ENCODE data around the gene INSM2. TPM values are rescaled to one million over a fixed set of nuclear protein-coding genes. Genes with fewer than 3 reads are reported as not detected.

INSM2 gene
- total RNA-seq, 2 donors from 2014 or later, result 0.07 to 0.08 TPM

DNA sequence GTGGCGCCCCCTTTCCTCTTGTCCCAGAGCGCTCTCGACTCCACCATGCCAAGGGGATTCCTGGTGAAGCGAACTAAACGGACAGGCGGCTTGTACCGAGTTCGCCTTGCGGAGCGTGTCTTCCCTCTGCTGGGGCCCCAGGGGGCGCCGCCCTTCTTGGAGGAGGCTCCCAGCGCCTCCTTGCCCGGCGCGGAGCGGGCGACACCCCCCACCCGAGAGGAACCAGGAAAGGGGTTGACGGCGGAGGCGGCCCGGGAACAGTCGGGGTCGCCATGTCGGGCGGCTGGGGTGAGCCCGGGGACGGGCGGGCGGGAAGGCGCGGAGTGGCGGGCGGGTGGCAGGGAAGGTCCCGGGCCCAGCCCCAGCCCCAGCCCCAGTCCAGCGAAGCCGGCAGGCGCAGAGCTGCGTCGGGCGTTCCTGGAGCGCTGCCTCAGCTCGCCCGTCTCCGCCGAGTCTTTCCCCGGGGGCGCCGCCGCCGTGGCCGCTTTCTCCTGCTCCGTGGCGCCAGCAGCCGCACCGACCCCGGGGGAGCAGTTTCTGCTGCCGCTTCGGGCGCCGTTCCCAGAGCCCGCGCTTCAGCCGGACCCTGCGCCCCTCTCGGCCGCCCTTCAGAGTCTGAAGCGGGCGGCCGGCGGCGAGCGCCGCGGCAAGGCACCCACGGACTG lies 376 bp downstream of the INSM2 start:
- ATAC-seq (peak; percentile 27 to 30), DNase-seq (ENCODE audit: low spot score in 2 of 2) (peak; percentile 14 to 56)
- no peaks in the 10 kb centered on the region for H3K9me3 Mint-ChIP-seq
- no peak overlapping the region for H3K27ac Mint-ChIP-seq
- peaks cover 0 to 5% of the 10 kb centered on the region in 2 donors for H3K36me3 Mint-ChIP-seq

DNA sequence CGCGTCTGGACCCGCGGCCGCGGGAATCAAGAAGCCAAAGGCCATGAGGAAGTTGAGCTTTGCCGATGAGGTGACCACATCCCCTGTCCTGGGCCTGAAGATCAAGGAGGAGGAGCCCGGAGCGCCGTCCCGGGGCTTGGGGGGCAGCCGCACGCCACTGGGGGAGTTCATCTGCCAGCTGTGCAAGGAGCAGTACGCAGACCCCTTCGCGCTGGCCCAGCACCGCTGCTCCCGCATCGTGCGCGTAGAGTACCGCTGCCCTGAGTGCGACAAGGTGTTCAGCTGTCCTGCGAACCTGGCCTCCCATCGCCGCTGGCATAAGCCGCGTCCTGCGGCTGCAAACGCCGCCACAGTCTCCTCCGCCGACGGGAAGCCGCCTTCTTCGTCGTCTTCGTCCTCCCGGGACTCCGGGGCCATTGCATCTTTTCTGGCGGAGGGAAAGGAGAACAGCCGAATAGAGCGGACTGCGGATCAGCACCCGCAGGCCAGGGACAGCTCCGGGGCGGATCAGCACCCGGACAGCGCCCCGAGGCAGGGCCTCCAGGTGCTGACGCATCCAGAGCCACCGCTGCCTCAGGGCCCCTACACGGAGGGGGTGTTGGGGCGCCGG lies 1.0 kb downstream of the INSM2 start:
- peaks cover 0 to 5% of the 10 kb centered on the region in 2 donors for H3K36me3 Mint-ChIP-seq
- ATAC-seq, result peak; percentile 28 to 76

DNA sequence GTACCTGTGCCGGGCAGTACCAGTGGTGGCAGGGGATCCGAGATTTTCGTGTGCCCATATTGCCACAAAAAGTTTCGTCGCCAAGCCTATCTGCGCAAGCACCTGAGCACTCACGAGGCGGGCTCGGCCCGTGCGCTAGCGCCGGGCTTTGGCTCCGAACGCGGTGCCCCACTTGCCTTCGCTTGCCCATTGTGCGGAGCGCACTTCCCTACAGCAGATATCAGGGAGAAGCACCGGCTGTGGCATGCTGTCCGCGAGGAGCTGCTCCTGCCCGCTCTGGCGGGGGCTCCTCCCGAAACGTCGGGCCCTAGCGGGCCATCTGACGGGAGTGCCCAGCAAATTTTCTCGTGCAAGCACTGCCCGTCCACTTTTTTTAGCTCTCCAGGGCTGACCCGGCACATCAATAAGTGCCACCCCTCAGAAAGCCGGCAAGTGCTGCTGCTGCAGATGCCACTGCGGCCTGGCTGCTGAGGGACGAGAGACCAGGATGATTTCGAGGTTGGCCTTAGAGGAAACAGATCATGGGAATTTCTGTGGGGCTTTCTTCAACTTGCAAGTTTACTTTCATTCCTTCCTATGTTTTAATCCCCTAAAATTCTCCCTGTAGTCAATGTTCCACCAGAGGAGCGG lies 1.6 kb downstream of the INSM2 start:
- no peak for ATAC-seq
- H3K27ac Mint-ChIP-seq, result no peak overlapping the region
- peaks cover 0 to 5% of the 10 kb centered on the region in 2 donors for H3K36me3 Mint-ChIP-seq
- no peaks in the 10 kb centered on the region for H3K9me3 Mint-ChIP-seq
- no peak for DNase-seq (ENCODE audit: low spot score in 2 of 2)

More for the DNA sequence above, 1.0 kb downstream of the INSM2 start:
- Mint-ChIP-seq H3K27ac (no peak overlapping the region), H3K9me3 (no peaks in the 10 kb centered on the region)
- peak; percentile 59 to 79 for DNase-seq (ENCODE audit: low spot score in 2 of 2)

DNA sequence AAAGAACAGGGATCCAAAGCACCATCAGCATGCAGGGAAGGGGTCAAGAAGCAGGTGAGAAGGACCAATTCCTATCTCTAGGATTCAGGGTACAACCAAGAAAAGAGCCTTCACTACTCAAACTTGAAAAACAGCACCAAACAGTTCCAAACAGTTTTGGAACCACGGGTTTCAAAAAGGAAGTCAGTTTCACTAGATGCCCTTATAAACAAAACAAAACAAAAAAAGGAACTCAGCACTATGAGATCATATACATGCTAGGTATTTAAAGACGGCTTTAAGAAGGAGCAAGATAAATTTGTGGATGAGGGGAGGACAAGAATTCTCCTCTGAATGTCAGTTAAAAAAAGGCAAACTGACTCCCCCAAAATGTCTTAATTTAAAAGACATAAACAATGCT lies 6.0 kb downstream of the INSM2 start:
- DNase-seq (ENCODE audit: low spot score in 2 of 2), result no peak
- H3K36me3 Mint-ChIP-seq, result no peaks in the 10 kb centered on the region
- H3K9me3 Mint-ChIP-seq, result no peaks in the 10 kb centered on the region
- ATAC-seq, result no peak
- no peak overlapping the region for H3K27ac Mint-ChIP-seq

DNA sequence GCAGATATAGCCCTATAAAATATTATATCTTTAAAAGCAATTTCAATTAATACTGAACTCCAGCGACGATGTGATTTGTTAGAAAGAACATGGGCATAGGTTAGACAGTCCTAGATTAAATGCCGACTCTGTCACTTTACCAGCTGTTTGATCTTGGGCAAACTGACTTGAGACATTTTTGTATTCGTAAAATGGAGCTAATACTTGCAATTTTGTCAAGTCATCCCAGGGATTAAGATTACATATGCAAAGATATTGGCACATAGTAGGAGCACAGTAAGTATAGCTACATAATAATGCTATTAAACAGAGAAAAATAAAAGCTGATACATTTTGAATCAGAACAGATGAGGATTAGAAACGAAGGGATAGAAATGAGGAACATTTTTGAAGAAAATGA lies 9.0 kb downstream of the INSM2 start:
- H3K9me3 Mint-ChIP-seq, result no peaks in the 10 kb centered on the region
- DNase-seq (ENCODE audit: low spot score in 2 of 2), result no peak
- no peaks in the 10 kb centered on the region for H3K36me3 Mint-ChIP-seq
- no peak for ATAC-seq
- H3K27ac Mint-ChIP-seq, result no peak overlapping the region

DNA sequence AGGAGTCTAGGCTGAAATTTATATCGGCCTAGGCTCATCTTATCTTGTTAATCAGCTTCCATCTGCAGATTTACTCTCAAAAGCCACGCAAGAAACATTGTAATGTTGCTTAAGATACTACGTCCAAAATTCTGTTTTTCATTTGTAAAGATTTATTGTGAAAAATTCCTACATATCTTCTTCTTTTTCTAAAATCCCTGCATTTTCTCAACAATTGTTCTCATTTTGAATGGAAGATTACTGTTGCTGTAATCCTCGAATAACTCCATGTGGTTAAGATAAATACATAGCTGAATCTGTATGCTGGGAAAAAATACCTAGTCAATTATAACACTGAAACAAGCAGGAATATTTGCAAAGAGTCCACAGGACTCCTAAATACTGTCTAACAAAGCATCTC lies 15.6 kb downstream of the INSM2 start:
- peaks cover 0 to 5% of the 10 kb centered on the region in 2 donors for H3K36me3 Mint-ChIP-seq
- no peaks in the 10 kb centered on the region for H3K9me3 Mint-ChIP-seq
- no peak overlapping the region for H3K27ac Mint-ChIP-seq
- no peak for DNase-seq (ENCODE audit: low spot score in 2 of 2)
- ATAC-seq, result no peak

DNA sequence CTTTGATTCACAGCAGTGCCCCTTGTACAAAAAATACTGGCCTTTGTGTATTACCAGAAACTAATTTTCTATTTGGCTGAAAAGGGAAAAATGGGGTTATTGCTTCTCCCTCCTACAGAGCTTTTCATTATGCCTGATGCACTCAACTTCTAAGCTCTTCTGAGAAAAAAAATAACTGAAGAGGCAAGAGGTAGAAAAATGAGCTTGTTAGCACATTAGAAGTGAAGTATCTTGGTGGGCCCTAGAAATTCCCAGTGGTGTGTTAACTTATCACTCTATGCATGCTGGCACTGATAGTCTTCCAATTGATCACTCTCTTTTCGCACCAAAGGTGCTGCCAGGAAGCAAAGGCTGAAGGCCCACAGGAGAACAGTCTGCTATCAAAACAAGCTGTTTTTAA lies 17.1 kb downstream of the INSM2 start:
- Mint-ChIP-seq H3K9me3 (no peaks in the 10 kb centered on the region), H3K36me3 (peaks cover 0 to 5% of the 10 kb centered on the region in 2 donors), H3K27ac (no peak overlapping the region)
- ATAC-seq, result no peak
- DNase-seq (ENCODE audit: low spot score in 2 of 2), result no peak

DNA sequence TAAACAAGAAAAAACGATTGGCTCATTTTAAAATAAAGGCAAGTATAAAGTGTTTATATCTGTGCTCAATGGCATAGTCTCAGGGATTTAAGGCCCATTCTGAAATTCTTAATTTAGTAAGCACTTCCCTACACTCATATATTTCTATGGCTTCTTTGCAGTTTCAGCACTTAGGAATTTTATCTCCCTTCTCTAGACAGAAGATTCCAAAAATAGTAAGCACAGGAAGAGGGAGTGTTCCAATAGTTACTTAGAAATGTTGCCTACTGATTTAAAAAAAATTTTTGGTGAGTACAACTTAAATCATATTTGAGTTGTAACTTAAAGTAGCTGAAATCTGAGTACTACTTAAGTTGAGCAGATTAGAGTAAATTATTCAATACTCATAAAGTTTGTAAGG lies 19.8 kb downstream of the INSM2 start:
- Mint-ChIP-seq H3K9me3 (no peaks in the 10 kb centered on the region), H3K27ac (no peak overlapping the region), H3K36me3 (no peaks in the 10 kb centered on the region)
- DNase-seq (ENCODE audit: low spot score in 2 of 2), result no peak
- ATAC-seq, result no peak

DNA sequence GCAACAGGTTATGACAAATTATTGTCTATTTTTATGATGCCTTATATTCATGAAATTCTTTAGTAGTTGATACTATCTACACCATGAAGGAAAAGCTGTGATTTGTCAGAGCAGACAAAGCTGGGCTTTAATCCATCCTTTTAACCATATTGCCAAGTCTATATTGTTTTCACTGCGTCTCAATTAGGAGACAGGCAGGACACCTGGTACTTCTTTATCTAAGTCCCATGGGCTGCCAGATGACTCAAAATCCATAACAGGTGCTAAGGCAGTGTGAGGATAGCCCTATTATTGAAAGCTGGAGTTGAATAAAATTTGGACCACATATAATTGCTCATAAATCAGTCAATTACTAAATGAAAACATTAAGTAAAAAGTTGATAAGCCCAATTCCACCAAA lies 22.6 kb downstream of the INSM2 start:
- Mint-ChIP-seq H3K36me3 (no peaks in the 10 kb centered on the region), H3K27ac (no peak overlapping the region), H3K9me3 (no peaks in the 10 kb centered on the region)
- DNase-seq (ENCODE audit: low spot score in 2 of 2), result no peak
- ATAC-seq, result no peak

DNA sequence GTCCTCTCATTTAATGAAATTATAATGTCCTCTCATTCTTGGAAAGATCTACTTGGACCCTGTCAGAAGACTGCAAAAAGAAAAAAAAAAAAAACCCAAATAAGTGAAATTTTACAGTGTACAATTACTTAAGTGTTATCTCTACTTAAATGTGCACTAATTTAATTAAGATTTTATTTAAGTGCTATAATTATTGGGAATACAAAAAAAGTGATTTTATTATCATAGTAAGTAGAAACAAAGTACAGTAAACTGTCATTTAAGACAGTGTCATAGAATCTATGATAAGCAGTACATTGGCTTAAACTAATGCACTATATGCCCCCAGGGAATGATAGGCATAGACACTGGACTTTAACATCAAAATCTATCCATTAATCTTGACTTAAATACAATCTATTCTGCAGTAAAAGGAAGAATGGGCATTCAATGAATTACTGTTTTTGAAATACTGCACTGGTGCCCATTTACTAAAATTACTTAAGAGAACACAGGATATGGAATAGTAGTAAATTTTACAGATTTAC lies 23.3 kb downstream of the INSM2 start:
- H3K27ac Mint-ChIP-seq, result no peak overlapping the region
- H3K9me3 Mint-ChIP-seq, result no peaks in the 10 kb centered on the region
- no peaks in the 10 kb centered on the region for H3K36me3 Mint-ChIP-seq
- no peak for DNase-seq (ENCODE audit: low spot score in 2 of 2)
- ATAC-seq, result no peak

DNA sequence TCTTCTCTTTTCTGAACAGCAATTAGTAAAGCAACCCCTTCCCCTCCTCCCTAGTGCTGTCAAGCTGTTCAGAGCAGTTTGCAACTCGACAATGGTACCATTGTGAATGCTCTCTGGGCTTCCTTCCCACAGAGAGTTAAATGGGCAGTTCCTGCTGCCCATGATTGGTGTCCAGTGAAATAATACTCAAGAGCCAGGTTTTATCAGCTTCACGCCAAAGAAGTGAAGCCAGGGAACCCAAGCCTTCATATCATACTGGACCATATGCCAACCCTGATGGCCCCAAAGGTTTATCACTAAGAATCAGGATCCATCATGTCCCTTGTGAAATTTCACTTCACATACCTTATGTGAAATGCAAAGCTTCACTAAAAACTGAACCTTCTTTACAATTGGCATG lies 24.7 kb downstream of the INSM2 start:
- DNase-seq (ENCODE audit: low spot score in 2 of 2), result no peak
- Mint-ChIP-seq H3K36me3 (no peaks in the 10 kb centered on the region), H3K9me3 (no peaks in the 10 kb centered on the region), H3K27ac (no peak overlapping the region)
- ATAC-seq, result no peak

DNA sequence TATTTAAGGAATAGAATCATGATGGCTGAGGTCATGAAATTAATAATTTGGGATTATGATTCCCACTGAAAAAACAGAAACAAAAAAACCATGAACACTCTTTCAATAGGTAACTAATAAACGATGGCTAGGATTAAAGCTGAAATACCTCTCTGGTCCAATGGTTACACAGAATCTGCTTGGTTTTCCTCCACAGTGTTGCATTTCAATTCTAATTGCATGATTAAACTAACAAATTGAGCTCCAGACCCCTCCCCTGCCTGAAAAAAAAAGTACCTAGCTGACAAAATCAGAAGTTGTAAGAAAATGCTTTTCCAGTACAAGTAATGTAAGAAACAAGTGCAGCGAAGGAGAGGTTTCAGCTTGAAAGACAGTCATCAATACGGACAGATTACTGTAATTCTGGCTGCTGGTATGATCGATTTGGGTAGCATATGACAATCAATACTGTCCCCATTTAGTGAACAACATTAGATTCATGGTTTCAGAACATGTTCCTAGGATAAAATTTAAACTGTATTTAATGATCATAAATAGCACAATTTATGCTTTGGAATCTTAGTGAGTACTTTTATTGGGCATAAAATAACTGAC lies 32.0 kb downstream of the INSM2 start:
- DNase-seq (ENCODE audit: low spot score in 2 of 2) (no peak), ATAC-seq (no peak)
- Mint-ChIP-seq H3K27ac (no peak overlapping the region), H3K9me3 (no peaks in the 10 kb centered on the region), H3K36me3 (no peaks in the 10 kb centered on the region)

DNA sequence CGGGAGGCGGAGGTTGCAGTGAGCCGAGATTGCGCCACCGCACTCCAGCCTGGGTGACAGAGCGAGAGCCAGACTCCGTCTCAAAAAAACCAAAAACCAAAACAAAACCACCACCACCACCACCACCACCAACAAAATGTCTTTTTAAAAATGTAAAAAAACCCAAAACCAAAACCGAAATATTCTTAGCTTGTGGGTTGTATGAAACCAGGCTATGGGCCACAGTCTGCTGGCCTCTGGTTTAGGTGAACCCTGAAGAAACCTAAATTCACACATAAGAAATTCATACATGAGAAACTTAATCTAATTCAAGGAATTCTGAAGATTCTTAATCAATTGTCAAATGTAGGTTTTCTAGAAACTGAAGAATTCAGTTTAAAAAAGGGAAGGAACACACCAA lies 37.6 kb downstream of the INSM2 start:
- DNase-seq (ENCODE audit: low spot score in 2 of 2) (no peak), ATAC-seq (no peak)
- Mint-ChIP-seq H3K36me3 (no peaks in the 10 kb centered on the region), H3K27ac (no peak overlapping the region), H3K9me3 (no peaks in the 10 kb centered on the region)

DNA sequence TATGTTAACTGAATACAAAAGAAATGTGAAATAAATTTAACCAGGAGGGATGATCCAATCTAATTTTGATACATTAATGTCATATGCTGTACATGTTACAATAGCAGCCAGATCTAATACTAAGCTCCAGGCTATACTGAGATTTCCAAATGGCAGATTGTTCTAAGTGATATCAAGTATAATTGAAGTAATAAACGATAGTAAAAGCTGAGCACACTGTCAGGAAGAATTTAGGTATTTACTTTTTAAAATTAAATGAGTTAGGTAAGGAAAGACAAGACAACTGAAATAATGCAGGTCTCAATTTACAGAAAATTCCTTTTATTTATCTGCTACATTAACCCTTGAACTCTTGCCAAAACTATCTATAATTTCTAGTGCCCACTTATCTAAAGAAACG lies 39.9 kb downstream of the INSM2 start:
- DNase-seq (ENCODE audit: low spot score in 2 of 2), result no peak
- H3K36me3 Mint-ChIP-seq, result no peaks in the 10 kb centered on the region
- H3K9me3 Mint-ChIP-seq, result no peaks in the 10 kb centered on the region
- no peak overlapping the region for H3K27ac Mint-ChIP-seq
- no peak for ATAC-seq

DNA sequence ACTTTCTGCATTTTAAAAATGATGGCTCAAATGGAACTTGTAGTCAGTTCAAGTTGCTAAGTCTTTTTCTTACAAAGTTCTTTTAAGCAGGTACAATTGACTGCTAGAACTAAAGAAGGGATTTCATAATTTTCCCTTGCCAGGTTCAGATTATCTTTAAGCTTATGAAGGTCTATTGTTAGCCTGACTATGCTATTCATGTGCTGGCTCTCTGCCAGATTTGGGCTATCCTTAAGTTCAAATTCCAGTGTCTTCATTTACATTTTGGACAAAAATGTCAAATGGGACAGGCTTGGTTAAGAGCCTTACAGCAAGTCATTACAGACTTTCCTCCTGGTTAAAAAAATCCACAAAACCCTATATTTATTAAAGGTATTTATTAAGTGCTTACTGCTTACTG lies 42.3 kb downstream of the INSM2 start:
- Mint-ChIP-seq H3K27ac (no peak overlapping the region), H3K36me3 (no peaks in the 10 kb centered on the region), H3K9me3 (no peaks in the 10 kb centered on the region)
- ATAC-seq, result no peak
- no peak for DNase-seq (ENCODE audit: low spot score in 2 of 2)

DNA sequence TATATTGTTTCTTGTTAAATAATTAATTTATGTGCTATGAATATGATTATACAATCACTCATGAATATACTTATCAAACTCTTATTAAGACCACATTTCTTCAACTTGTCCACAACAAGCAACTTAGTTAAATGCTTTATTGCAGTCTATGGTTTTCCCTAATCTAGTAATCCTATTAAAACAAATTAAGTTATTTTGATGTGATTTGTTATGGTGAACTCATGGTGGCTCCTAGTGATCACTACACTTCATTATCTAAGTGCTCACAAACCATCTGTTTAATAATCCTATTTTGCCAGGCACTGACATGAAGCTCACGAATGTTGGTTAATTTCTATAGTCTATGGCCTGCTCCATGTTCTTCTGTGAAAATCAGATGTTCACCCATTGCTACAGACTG lies 42.9 kb downstream of the INSM2 start:
- no peaks in the 10 kb centered on the region for H3K36me3 Mint-ChIP-seq
- H3K9me3 Mint-ChIP-seq, result no peaks in the 10 kb centered on the region
- H3K27ac Mint-ChIP-seq, result no peak overlapping the region
- ATAC-seq, result no peak
- DNase-seq (ENCODE audit: low spot score in 2 of 2), result no peak

DNA sequence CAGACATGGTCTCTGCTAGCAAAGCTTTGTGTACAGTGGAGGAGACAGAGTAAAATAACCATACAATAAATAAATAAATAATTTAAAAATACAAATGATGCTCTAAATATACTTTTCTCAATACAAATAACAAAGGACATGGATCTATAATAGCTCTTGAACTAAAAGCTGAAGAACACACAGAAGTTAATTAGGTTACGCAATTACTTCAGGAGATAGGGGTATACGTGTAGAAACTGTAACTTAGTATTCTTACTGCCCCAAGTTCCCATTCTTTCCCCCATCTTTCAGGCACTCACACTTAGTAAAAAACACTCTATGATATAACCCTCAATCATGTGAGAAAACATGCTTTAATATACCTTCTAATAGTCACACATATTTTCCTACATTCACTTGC lies 44.2 kb downstream of the INSM2 start:
- Mint-ChIP-seq H3K36me3 (peaks cover 0 to 2% of the 10 kb centered on the region in 2 donors), H3K9me3 (no peaks in the 10 kb centered on the region), H3K27ac (no peak overlapping the region)
- no peak for ATAC-seq
- DNase-seq (ENCODE audit: low spot score in 2 of 2), result no peak
